ENCODE data around the gene C15orf39.
"Not testable (repeated sequence)": the region's sequence is repeated elsewhere in the genome, so short reads cannot be mapped to it uniquely, and the experiment has no call there.

Gene C15orf39

DNA sequence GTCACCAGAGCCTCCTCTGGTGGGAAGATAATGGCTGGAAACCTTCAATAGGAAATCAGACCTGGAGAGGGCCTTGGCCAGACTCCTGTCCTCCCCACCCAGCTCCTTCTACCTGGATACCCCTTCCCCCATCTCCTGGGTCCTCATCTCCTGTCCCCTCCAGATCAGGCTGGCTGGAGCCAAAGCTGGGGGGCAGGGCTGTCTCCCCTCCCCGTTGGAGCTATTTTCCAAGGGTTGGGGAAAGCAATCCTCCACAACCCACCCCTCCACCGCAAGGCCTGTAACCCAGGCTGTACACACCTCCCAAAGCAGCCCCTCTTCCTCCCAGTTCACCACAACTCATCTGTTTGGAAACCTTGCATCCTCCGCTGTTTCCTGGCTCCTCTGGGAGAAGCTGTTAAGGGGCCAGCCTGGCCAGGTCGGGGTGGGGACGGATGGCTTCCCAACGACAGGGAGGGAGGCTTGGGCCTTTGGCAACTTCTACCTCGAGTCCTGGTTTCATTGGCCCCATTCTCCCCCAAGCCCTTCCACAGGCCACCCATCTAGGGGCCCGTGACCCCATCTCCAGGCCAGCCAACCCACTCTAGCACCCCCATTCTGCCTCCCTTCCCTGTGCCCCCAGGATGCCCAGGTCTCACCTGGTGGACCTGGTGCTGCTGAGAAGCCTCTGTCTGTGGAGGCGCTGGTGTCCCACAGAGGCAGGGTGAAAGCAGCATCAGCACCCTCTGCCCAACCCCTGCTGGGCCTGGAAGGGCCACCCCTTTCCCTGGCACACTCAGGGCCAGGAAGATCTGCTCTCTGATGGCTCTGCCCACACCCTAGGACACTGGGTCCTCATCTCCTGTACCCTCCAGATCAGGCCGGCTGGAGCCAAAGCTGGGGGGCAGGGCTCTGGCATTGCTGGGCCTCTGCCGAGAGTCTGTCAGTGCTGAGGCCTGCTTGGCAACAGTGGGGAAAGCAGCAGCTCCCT lies 34.4 kb downstream of the C15orf39 start:
- H3K27ac ChIP-seq = no peak overlapping the region
- TF ChIP-seq ZFX (IDR thresholded peaks at IDR 0.05; ENCODE audit: borderline replicate concordance) = no peak
- TF ChIP-seq, protein P1, sequence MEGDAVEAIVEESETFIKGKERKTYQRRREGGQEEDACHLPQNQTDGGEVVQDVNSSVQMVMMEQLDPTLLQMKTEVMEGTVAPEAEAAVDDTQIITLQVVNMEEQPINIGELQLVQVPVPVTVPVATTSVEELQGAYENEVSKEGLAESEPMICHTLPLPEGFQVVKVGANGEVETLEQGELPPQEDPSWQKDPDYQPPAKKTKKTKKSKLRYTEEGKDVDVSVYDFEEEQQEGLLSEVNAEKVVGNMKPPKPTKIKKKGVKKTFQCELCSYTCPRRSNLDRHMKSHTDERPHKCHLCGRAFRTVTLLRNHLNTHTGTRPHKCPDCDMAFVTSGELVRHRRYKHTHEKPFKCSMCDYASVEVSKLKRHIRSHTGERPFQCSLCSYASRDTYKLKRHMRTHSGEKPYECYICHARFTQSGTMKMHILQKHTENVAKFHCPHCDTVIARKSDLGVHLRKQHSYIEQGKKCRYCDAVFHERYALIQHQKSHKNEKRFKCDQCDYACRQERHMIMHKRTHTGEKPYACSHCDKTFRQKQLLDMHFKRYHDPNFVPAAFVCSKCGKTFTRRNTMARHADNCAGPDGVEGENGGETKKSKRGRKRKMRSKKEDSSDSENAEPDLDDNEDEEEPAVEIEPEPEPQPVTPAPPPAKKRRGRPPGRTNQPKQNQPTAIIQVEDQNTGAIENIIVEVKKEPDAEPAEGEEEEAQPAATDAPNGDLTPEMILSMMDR (IDR thresholded peaks at IDR 0.05) = no peak

GRCh38 chr15:75237316-75237982 lies 35.8 kb downstream of the C15orf39 start:
- no peak overlapping the region for H3K27ac ChIP-seq
- TF ChIP-seq, protein P1 (IDR thresholded peaks at IDR 0.05) = no peak
- no peak for TF ChIP-seq ZFX (IDR thresholded peaks at IDR 0.05; ENCODE audit: borderline replicate concordance)

- H3K27ac ChIP-seq = no peak overlapping the region
- no peak for TF ChIP-seq ZFX (IDR thresholded peaks at IDR 0.05; ENCODE audit: borderline replicate concordance)
- TF ChIP-seq, protein P1 (IDR thresholded peaks at IDR 0.05) = no peak
Measured at GRCh38 chr15:75238150-75238549, 36.5 kb downstream of the C15orf39 start.

- H3K27ac ChIP-seq = not testable (repeated sequence)
Measured at GRCh38 chr15:75245741-75246140, 44.1 kb downstream of the C15orf39 start.

GRCh38 chr15:75248991-75249390 lies 47.3 kb downstream of the C15orf39 start:
- H3K27ac ChIP-seq = not testable (repeated sequence)

- no peak overlapping the region for H3K27ac ChIP-seq
- TF ChIP-seq, protein P1 (IDR thresholded peaks at IDR 0.05) = no peak
- TF ChIP-seq ZFX (IDR thresholded peaks at IDR 0.05; ENCODE audit: borderline replicate concordance) = no peak
Measured at GRCh38 chr15:75249726-75250125, 48.0 kb downstream of the C15orf39 start.

GRCh38 chr15:75251343-75251742 lies 49.7 kb downstream of the C15orf39 start:
- not testable (repeated sequence) for H3K27ac ChIP-seq

- H3K27ac ChIP-seq = not testable (repeated sequence)
Measured at GRCh38 chr15:75252285-75252684, 50.6 kb downstream of the C15orf39 start.

GRCh38 chr15:75258034-75258433 lies 56.4 kb downstream of the C15orf39 start, which contains the start of gene GOLGA6C:
GOLGA6C (plus strand) TSS chr15:75258334; CDS start chr15:75258599, 265 bp downstream.
- not testable (repeated sequence) for H3K27ac ChIP-seq

- H3K27ac ChIP-seq = not testable (repeated sequence)
Measured at GRCh38 chr15:75258620-75259343, 57.1 kb downstream of the C15orf39 start.

DNA sequence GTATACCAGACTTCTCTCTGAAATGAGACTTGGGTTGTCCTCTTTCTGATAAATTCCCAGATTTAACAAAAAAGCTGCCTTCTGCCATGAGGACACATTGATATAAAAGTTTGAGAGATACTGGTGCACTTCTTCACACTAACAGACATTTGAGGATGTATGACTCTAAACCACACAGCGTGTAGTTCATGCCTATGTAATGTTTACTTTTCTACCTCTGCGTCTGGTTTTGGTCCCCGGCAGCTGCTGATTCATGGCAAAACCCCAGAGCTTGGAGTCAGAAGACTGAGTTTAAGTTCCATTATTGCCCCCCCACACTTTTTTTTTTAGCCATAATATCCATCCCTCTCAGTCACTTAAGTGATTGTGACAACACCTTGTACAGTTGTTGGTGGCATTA lies 58.2 kb downstream of the C15orf39 start:
- not testable (repeated sequence) for H3K27ac ChIP-seq
